Duodenal mucosa (tissue), 2 donors: ENCODE data around the gene CC2D2A.

Source experiments
- H3K27ac ChIP-seq: one replicate; pipeline ENCODE4 v1.7.0; 2013; ENCODE audit warnings: low read depth, low read length
- H3K27me3 ChIP-seq, 2 donors: one replicate each; pipeline ENCODE4 v1.7.0; 2013; ENCODE audit warnings: low read length in 2 of 2, control low read depth in 1 of 2; ENCODE audit not compliant: insufficient read depth in 2 of 2, control insufficient read depth in 1 of 2
- H3K36me3 ChIP-seq, 2 donors: one replicate each; pipeline ENCODE4 v1.7.0; 2013; ENCODE audit warnings: low read length in 2 of 2, control low read depth in 1 of 2; ENCODE audit not compliant: insufficient read depth in 2 of 2, control insufficient read depth in 1 of 2
- H3K4me1 ChIP-seq, 2 donors: one replicate each; pipeline ENCODE4 v1.7.0; 2013; ENCODE audit warnings: low read length in 2 of 2, control low read depth in 1 of 2; ENCODE audit not compliant: insufficient read depth in 2 of 2, control insufficient read depth in 1 of 2
- H3K4me3 ChIP-seq, 2 donors: one replicate each; pipeline ENCODE4 v1.7.0; 2013; ENCODE audit warnings: low read length in 2 of 2, low read depth in 1 of 2
- H3K9ac ChIP-seq, 2 donors: one replicate each; pipeline ENCODE4 v1.7.0; 2013; ENCODE audit warnings: low read length in 2 of 2, low read depth in 1 of 2
- H3K9me3 ChIP-seq, 2 donors: one replicate each; pipeline ENCODE4 v1.7.0; 2013; ENCODE audit warnings: low read length in 2 of 2, control low read depth in 1 of 2; ENCODE audit not compliant: control insufficient read depth in 1 of 2

CC2D2A gene

GRCh38 chr4:15488658-15489470, 19.2 kb downstream of the CC2D2A start:
- no peak overlapping the region for H3K4me3 ChIP-seq
- H3K9ac ChIP-seq, result no peak overlapping the region
- peaks cover 0 to 5% of the 10 kb centered on the region in 2 donors for H3K9me3 ChIP-seq
- H3K27ac ChIP-seq, result no peak overlapping the region
- H3K27me3 ChIP-seq, result no peaks in the 10 kb centered on the region
- no peaks in the 10 kb centered on the region for H3K4me1 ChIP-seq
- no peaks in the 10 kb centered on the region for H3K36me3 ChIP-seq

DNA sequence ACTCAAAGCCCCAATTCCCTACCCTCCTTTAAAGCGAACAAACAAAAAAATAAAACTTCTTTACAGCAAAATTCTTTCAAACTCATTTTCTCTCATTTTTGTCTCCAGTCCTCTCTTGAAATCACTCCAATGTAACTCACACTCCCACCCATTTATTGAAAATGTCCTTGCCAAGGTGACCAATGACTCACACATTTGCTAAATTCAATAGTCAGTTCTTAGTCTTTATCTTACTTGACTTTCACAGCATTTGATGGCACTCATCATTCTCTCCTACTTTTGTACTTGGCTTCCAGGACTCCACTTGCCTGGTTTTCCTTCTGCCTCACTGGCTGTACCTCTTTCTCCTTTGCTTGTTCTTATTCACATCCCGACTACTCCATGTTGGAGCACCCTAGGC, 19.9 kb downstream of the CC2D2A start:
- H3K4me1 ChIP-seq, result no peaks in the 10 kb centered on the region
- H3K27ac ChIP-seq, result no peak overlapping the region
- H3K9ac ChIP-seq, result no peak overlapping the region
- no peak overlapping the region for H3K4me3 ChIP-seq
- H3K27me3 ChIP-seq, result no peaks in the 10 kb centered on the region
- no peaks in the 10 kb centered on the region for H3K36me3 ChIP-seq
- peaks cover 0 to 5% of the 10 kb centered on the region in 2 donors for H3K9me3 ChIP-seq

- peaks cover 0 to 4% of the 10 kb centered on the region in 2 donors for H3K9me3 ChIP-seq
- H3K36me3 ChIP-seq, result no peaks in the 10 kb centered on the region
- H3K27ac ChIP-seq, result no peak overlapping the region
- H3K4me1 ChIP-seq, result no peaks in the 10 kb centered on the region
- H3K9ac ChIP-seq, result no peak overlapping the region
- H3K27me3 ChIP-seq, result no peaks in the 10 kb centered on the region
- H3K4me3 ChIP-seq, result no peak overlapping the region
Measured at GRCh38 chr4:15493411-15493810, 23.7 kb downstream of the CC2D2A start.

DNA sequence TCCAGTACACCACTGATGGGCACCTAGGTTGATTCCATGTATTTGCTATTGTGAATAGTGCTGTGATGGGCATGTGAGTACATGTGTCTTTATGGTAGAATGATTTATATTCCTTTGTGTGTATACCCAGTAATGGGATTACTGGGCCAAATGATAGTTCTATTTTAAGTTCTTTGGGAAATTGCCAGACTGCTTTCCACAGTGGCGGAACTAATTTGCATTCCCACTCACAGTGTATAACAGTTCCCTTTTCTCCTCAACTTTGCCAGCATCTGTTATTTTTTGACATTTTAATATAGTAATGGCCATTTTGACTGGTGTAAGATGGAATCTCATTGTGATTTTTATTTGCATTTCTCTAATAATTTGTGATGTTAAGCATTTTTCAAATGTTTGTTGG, 25.9 kb downstream of the CC2D2A start:
- Histone ChIP-seq H3K9ac (no peak overlapping the region), H3K27ac (no peak overlapping the region), H3K9me3 (peaks cover 0 to 4% of the 10 kb centered on the region in 2 donors), H3K36me3 (no peaks in the 10 kb centered on the region), H3K27me3 (no peaks in the 10 kb centered on the region), H3K4me1 (peaks cover 0 to 5% of the 10 kb centered on the region in 2 donors), H3K4me3 (no peak overlapping the region)

- H3K4me1 ChIP-seq, result peaks cover 0 to 6% of the 10 kb centered on the region in 2 donors
- H3K9me3 ChIP-seq, result peaks cover 0 to 4% of the 10 kb centered on the region in 2 donors
- H3K4me3 ChIP-seq, result no peak overlapping the region
- H3K9ac ChIP-seq, result no peak overlapping the region
- no peaks in the 10 kb centered on the region for H3K27me3 ChIP-seq
- H3K36me3 ChIP-seq, result no peaks in the 10 kb centered on the region
- H3K27ac ChIP-seq, result no peak overlapping the region
Measured at GRCh38 chr4:15498356-15498755, 28.7 kb downstream of the CC2D2A start.

- no peak overlapping the region for H3K27ac ChIP-seq
- H3K4me3 ChIP-seq, result no peak overlapping the region
- peaks cover 0 to 3% of the 10 kb centered on the region in 2 donors for H3K36me3 ChIP-seq
- no peak overlapping the region for H3K9ac ChIP-seq
- peaks cover 0 to 6% of the 10 kb centered on the region in 2 donors for H3K4me1 ChIP-seq
- H3K9me3 ChIP-seq, result peaks cover 0 to 4% of the 10 kb centered on the region in 2 donors
- H3K27me3 ChIP-seq, result no peaks in the 10 kb centered on the region
Measured at GRCh38 chr4:15500701-15501100, 31.0 kb downstream of the CC2D2A start.

DNA sequence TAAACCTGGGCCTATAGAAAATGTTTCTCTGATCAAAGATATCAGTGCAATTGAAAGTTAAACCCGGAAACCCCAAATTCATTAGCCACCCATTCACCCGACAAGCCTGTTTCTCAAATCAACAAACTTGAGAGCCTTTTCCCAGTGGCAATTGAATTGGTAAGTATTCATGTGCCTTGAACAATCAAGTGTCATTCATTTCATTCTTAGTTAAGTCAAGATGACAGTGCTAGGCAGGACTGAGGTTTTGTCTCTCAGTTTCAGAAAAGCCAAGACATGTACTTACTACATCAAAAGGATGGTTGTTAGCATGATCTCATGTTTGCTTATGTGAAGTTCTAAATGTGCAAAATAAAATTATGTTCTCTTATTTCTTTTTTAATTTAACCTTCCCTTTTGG, 32.3 kb downstream of the CC2D2A start:
- Histone ChIP-seq H3K36me3 (peaks cover 0 to 3% of the 10 kb centered on the region in 2 donors), H3K27ac (no peak overlapping the region), H3K4me3 (no peak overlapping the region), H3K4me1 (peaks cover 0 to 6% of the 10 kb centered on the region in 2 donors), H3K9ac (no peak overlapping the region), H3K9me3 (peaks cover 0 to 3% of the 10 kb centered on the region in 2 donors), H3K27me3 (no peaks in the 10 kb centered on the region)

DNA sequence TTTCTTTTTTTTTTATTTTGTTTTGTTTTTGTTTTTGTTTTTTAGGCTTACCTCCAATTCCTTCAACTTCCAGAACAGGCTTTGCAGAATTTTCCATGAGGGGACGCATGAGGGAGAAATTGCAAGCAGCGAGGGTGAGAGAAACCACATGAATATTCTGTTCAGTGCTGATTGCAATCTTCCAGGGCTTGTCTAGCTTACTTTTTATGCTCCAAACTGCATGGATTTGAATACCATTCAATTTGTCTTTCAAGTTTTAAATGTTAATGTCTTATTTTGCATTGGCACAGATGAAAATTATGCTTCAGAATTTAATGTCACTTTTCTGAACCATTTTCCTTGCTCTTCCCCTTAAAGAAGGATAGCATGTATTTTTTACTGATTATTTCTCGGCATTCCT, 32.7 kb downstream of the CC2D2A start:
- Histone ChIP-seq H3K4me3 (no peak overlapping the region), H3K36me3 (peaks cover 0 to 3% of the 10 kb centered on the region in 2 donors), H3K4me1 (peaks cover 0 to 6% of the 10 kb centered on the region in 2 donors), H3K9me3 (no peaks in the 10 kb centered on the region), H3K27ac (no peak overlapping the region), H3K9ac (no peak overlapping the region), H3K27me3 (no peaks in the 10 kb centered on the region)

DNA sequence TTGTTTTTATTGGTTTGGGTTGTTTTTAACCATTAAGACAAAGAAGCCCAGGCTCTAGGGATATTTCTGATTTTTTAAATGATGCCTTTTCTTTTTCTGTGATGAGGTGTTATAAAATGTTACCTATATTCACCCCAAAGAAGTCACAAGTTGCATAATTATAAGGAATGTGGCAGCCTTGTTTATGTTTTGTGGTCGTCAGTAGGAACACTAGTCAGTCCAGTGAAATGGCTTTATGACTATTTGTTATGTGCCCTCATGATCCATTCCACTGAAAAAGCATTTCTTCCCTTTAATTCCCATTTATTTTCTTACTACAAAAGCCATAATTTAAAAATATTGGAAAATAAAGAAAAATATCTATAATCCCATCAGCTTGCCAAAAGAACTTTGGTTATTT, 34.4 kb downstream of the CC2D2A start:
- no peaks in the 10 kb centered on the region for H3K9me3 ChIP-seq
- H3K9ac ChIP-seq, result no peak overlapping the region
- no peak overlapping the region for H3K27ac ChIP-seq
- H3K4me3 ChIP-seq, result no peak overlapping the region
- H3K36me3 ChIP-seq, result peaks cover 0 to 6% of the 10 kb centered on the region in 2 donors
- no peaks in the 10 kb centered on the region for H3K27me3 ChIP-seq
- H3K4me1 ChIP-seq, result peaks cover 0 to 6% of the 10 kb centered on the region in 2 donors

DNA sequence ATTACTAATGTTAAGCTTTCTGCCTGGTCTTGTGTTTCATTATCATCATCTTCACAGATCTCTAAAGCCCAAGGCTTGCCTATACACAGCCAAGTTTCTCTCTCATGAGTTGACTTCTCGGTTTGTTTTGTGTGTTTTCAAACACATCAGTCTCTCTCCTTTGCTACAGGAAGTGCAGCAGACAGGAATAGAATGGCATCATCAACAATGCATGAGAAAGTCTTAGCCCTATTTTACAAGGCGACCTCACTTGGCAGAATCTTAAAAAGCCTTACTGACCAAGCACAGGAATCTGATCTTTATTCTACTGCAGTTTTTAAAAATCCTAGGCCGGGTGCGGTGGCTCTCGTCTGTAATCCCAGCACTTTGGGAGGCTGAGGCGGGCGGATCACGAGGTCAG, 36.8 kb downstream of the CC2D2A start:
- Histone ChIP-seq H3K4me3 (no peak overlapping the region), H3K9ac (no peak overlapping the region), H3K9me3 (no peaks in the 10 kb centered on the region), H3K27ac (no peak overlapping the region), H3K27me3 (no peaks in the 10 kb centered on the region), H3K36me3 (peaks cover 0 to 6% of the 10 kb centered on the region in 2 donors), H3K4me1 (no peaks in the 10 kb centered on the region)
